Measurements from ENCODE around the gene CASP10.

CASP10 gene

DNA sequence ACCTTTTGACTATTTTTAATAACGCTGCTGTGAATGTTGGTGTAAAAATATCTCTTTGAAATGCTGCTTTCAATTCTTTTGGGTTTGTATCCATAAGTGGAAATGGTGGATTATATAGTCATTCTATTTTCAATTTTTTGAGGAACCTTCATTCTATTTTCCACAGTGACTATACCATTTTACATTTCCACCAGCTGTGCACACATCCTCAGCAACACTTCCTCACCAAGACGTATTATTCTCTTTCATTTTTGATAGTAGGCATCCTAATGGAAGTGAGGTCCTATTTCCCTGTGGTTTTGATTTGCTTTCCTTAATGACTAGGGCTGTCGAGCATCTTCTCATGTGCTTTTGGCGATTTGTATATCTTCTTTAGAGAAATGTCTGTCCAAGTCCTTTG lies 14.8 kb downstream of the CASP10 start:
- DNase-seq (ENCODE audit: low read depth), result no peak

DNA sequence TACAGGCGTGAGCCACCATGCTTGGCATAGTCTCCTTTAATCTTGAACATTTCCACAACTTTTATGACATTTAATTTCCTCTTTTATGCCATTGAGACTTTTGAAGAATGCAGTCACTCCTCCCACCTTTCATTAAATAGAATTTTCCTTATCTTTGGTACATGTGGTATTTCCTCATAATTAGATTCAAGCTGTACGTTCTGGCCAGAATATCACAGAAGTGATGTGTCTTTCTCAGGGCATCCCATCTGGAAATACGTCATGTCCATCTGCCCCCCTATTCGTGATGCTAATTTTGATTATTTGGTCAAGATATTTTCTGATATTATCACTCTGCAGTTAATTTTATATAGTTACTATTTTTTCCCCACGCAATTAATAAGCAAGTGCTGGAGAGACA lies 16.9 kb downstream of the CASP10 start:
- no peak for DNase-seq (ENCODE audit: low read depth)

DNA sequence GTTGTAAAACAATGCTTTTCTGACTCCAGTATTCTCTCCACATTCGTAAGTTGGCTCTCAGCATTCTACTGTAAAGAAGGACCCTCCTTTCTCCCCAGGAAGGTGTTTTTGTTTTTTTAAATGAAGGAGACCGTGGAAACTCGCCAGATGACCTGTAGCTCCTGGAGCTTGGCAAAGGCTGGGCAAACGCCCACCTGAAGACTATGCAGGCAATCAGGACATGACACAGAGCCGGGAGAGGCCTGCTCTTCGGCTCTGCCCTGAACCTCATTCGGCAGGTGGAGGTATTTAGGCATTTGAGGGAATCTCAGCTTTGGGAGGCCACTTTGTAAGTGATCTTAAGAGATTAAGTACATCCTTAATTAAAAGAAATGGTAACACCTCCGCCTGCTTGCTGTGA lies 17.4 kb downstream of the CASP10 start:
- no peak for DNase-seq (ENCODE audit: low read depth)

DNA sequence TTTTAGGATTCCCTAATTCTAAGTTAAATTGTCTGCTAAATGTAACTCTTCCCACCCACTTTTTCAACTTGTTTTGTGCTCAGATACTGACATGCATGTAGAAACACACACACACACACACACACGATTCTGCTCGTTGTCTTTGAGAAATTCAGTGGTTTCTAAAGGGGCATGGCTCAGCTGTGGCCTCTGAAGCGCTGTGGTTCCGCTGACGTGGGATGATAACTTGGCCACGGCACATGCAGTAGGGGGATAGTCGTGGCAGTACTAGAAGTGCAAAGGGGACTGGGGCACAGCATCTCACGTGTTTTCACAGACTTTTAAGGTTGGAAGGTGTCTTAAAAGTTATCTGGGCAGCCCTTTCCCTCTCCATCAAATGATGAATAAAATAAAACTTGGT lies 18.4 kb downstream of the CASP10 start:
- no peak for DNase-seq (ENCODE audit: low read depth)

DNA sequence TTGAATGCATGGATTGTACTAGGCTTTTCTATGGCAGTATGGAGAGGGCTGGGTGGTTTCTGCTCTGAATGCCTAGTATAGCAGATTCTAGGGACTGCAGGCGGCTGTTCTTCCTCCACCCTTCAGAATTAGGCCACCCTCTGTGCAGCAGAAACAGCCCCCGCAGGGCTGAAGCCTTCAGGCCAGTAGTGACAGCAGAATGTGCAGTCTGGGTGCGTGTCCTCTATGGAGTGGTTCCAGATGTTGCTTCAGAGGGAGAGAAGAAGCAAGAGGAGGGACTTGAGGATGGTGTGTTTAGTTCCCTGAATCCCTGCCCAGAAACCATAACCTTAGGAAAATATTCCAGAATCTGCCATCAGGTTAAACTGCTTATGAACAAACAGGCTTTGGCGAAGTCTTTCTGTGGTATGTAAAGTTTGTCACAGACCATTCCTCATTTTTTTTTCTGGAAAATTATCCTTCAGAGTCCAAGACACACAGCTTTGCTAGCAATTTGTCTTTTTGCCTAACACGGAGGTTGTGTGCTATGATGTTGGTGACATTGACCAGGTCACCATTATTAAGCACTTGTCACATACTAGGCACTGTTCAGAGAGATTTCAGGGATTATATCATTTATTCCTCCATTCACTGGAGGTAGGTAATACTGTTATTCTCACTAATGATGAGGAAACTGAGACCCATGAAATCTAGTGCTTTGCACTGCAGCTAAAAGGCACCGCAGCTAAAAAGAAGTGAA lies 21.1 kb downstream of the CASP10 start:
- no peak for DNase-seq (ENCODE audit: low read depth)

DNA sequence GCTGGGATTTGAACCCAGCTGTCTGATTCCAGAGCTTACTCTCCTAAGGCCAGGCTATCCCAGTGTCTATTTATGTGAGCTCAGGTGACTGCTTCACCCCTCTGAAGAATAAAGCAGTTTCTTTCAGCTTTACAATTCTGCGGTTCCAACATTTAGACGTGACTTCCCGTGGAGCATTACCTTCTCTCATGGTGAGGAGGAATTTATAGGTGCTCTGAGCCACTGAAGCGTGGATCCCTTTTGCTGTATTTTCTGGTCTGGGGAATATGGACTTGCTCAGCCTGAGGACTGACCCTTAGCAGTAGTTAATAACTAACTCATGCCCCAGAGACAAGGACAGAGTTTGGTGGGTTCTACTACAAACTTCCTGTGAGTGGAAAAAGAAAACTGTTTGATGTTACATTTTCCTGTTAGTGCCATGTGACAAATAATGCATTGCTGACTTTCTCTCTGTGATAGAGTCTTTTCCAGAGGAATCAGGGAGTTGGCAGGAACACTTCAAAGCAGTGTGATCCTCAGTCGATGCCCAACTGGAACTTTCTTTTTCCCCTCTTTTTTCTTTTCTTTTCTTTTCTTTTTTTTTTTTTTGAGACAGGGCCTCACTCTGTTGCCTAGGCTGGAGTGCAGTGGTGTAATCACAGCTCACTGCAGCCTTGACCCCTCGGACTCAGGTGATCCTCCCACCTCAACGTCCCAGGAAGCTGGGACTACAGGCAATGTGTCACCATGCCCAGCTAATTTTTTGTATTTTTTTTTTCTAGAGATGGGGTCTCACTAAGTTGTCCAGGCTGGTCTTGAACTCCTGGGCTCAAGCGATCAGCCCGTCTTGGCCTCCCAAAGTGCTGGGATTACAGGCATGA lies 21.9 kb downstream of the CASP10 start:
- no peak for DNase-seq (ENCODE audit: low read depth)

DNA sequence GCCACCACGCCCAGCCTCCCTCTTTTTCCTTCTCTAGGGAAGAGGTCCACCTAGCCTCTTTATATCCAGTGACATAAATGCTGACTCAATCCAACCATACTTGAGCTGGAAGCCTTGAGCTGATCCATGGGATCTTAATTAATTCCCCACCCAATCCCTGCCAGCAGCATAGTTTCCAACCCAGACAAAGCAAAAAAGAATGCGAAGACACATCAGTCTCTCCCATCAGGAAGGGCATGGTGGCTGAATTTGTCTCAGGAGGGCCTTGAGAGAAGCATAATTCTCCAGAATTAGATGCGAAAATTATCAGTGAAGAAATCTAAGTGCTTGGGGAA lies 22.5 kb downstream of the CASP10 start:
- no peak for DNase-seq (ENCODE audit: low read depth)

DNA sequence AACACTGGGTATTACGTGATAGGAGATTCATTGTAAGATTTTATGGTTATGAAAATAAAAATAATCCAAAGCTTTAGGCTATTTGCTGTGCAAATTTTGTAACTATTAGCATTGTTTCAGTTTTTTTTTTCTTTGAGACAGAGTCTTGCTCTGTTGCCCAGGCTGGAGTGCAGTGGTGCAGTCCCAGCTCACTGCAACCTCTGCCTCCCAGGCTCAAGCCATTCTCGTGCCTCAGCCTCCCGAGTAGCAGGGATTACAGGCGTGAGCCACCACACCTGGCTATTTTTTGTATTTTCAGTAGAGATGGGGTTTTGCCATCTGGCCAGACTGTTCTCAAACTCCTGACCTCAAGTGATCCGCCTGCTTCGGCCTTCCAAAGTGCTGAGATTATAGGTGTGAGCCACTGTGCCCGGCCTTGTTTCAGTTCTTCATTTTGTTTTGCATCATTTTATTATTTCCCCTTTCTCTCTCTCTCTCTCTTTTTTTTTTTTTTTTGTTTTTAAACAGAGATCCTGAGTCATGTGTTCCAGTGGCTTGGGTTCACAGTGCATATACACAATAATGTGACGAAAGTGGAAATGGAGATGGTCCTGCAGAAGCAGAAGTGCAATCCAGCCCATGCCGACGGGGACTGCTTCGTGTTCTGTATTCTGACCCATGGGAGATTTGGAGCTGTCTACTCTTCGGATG lies 25.8 kb downstream of the CASP10 start:
- no peak for DNase-seq (ENCODE audit: low read depth)

DNA sequence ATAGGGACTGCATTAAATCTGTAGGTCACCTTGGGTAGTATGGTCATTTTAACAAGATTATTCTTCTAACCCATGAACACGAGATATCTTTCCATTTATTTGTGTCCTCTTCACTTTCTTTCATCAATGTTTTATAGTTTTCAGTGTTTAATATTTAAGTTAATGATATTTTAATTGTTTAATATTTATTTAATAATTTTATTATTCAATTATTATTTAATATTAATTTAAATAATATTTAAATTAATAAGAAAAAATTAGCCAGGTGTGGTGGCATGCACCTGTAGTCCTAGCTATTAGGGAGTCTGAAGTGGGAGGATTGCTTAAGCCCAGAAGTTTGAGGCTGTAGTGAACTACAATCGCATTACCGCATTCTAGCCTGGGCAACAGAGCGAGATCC lies 33.0 kb downstream of the CASP10 start:
- no peak for DNase-seq (ENCODE audit: low read depth)

DNA sequence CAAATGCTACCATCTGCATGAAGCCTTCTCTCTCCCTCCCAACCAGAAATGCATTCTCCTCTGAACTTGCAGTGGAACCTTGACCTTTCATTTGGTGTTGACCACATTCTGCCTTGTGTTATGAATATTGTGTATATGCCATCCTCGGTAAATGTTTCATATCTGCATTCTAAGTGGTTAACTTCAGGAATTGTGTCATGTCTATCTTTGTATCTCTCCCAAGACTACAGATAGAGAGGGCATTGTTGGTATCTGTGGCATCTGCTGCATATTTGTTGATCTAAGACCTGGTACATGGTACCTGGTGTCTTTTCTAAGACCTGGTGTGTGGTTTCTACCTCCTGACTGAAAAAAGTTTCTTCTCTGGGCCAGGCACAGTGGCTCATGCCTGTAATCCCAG lies 34.0 kb downstream of the CASP10 start:
- DNase-seq (ENCODE audit: low read depth), result no peak

DNA sequence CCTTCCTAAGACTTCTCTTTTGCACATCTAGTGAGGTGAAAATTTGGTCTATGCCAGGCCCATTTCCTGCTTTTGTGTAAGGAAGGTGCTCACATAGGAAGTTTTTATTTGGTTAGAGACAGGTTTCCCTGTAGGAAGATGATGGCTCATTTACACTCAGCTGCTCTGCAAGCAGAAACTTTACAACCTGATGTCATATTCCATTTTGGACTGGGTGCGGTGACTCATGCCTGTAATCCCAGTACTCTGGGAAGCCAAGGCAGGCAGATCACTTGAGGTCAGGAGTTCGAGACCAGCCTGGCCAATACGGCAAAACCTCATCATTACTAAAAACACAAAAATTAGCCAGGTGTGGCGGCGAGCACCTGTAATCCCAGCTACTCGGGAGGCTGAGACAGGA lies 35.8 kb downstream of the CASP10 start:
- no peak for DNase-seq (ENCODE audit: low read depth)

DNA sequence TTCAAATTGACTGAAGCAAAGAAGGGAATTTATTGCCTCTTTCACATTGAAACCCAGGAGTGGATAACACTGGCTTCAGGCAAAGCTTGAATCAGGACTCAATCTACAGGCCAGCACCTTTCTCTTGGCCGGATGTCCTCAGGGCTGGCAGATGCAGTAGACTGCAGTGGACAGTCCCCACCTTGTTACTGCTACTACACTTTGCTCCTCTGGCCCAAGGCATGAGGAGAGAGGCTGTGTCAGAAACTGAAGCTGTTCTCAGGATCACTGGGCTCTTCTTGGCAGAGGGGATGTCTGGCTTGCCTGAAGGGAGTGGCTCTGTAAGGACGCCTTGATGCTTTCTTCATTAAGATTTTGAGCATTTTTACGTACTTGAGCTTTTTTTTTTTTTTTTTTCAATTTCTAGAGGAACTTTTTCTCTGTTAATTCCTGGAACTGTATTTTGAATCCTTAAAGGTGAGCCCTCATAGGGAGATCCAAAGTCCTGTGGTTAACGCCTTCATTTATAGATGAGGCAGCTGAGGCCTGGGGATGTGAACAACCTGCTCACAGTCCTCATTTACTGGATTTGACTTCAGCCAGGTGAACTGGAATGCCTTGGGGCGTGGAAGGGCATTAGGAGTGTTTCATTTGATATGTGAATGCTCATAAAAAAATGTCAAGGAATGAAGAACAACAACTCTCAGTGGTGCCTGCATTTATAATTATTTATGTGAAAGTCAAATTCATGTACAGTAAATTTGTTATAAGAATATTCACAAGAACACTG lies 36.6 kb downstream of the CASP10 start:
- no peak for DNase-seq (ENCODE audit: low read depth)

DNA sequence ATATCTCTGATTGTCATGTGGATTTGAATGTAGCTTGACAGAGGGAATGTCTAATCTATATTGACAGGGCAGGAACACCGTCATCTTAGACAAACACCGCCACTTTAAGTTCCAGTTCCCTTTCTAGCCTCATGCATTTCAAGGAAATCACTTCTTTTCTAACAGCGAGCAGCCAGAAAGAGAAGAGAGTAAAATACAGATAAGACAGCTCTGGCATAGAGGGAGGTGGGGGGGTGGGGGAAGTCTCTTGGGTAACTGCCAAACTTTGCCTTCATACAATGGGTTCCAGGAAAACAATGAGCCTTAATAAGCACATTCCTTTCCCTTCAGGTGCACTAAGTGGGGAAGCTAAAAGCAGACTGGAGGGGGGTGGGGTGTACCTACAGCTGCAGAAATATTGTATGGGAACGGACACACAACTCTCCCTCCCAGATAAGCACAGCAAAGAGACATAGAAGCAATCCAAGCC lies 37.2 kb downstream of the CASP10 start:
- DNase-seq (ENCODE audit: low read depth), result no peak

DNA sequence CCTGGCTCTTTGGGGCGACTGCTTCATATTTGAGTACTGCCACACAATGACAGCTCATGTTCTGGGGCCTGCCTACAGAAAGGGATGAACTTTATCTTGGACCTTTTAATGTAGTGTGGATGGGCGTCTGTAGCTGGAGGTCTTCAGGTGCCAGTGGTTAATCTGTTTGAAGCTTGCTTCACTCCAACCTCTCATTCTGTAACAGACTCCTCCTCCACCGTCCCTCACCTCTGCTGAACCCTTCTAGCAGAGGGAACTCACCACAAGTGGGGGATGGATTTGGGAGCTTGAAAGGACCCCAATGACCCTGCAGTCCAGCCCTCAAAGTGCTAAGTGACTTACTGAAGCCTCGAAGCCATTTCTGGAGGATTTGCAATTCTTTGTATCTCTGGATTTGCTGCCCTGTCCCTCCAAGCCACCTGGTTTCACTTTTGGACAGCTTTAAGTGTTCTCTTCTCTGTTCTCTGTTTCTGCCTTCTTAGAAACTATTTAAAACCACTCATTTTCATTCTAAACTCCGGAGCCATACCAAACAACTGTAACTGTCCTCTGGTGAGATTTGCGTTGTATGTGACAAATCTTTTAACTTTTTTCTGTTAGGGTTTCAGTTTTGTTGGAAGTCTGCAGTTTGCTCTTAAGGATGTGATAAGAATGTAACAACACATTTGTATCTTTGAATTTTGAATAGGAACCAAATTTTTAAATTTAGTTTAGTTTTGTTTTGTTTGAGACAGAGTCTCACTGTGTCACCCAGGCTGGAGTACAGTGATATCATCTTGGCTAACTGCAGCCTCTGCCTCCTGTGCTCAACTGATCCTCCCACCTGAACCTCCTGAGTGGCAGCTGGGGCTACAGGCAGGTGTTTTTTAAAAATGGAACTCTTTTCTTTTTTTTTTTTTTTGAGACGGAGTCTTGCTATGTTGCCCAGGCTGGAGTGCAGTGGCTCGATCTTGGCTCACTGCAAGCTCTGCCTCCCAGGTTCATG lies 40.4 kb downstream of the CASP10 start:
- no peak for DNase-seq (ENCODE audit: low read depth)

DNA sequence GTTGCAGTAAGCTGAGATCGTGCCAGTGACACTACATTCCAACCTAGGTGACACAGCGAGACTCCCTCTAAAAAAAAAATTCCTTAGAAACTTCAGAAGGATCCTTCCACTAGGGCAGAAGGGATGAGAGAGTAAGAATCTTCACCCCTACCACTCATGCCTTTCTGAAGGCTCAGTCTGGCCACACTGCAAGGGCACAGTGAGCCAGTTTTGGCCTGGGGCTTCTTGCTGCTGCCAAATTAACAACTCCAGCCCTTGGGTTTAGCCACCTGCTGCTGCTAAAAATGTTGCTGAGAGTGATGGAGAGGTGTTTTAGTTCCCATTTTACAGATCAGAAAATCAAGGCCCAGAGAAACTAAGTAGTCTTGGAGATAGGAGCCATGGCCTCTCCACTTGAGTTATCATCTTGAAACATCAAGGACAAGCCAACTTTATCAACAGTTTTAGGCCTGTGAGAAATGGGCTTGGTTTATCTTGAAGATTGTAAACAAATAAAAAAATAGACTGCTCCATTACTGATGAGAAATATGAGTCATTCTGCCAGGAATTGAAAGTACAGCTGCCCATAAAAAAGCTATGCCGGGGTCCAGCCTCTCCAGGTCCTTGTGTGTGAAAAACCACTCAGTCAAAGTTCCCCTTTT lies 45.5 kb downstream of the CASP10 start:
- no peak for DNase-seq (ENCODE audit: low read depth)

DNA sequence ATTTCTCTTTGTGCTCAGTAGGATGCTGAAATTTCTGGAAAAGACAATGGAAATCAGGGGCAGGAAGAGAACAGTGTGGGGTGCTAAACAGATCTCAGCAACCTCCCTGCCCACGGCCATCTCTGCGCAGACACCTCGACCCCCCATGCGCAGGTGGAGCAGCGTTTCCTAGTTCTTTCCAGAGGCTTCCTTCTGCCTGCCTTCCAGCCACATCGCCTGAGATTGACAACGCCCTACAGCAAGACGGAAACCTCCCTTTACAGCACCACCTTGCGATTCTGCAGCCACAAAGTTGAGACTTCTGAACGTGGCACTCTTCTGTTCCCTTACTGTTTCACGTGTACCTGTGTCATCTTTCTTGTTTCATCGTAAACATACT lies 46.0 kb downstream of the CASP10 start:
- no peak for DNase-seq (ENCODE audit: low read depth)

DNA sequence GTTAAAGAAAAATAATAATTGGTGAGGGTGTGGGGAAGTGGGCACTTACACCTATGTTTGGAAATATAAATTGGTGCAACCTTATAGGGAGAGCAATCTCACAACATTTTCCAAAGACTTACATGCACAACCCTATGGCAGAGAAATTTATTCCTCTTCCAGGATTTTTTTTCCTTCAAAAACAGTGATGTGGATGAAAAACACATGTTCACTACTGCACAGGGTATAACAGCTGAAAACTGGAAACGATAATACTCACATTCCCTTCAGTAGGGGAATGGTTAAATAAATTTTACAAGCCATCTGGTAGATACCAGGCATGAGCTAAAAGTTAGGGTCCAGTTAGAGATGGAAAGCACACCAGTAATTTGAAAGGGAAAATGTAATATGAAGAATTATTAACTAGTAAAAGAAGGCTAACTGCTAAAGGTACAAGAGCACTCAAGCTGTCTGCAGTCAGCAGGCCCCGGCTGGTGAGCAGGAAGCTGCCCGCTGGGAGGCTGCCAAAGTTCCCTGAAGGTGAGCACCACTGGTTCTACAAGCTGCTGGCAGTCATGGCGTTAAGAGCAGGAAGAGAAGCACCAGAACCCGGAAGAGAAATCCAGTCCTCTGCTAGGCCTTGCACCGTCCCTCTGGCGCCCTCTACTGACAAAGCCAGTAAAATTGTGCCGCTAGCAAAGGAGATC lies 49.0 kb downstream of the CASP10 start:
- peak; percentile 89 for DNase-seq (ENCODE audit: low read depth)

DNA sequence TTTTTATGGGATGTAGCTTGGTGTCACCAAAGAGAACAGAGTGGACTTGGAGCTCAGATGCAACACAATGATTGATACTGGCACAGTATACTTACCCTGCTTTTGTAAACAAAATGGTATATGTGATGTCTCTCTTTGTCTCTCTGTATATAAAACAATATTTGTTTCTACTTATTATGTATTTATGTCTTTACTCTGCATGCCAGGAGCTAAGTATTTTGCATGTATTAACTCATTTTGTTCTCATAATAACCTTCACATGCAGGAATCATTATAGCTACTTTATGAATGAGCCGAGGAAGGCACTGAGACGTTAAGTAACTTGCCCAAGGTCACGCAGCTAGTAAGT lies 49.5 kb downstream of the CASP10 start:
- DNase-seq (ENCODE audit: low read depth), result no peak

DNA sequence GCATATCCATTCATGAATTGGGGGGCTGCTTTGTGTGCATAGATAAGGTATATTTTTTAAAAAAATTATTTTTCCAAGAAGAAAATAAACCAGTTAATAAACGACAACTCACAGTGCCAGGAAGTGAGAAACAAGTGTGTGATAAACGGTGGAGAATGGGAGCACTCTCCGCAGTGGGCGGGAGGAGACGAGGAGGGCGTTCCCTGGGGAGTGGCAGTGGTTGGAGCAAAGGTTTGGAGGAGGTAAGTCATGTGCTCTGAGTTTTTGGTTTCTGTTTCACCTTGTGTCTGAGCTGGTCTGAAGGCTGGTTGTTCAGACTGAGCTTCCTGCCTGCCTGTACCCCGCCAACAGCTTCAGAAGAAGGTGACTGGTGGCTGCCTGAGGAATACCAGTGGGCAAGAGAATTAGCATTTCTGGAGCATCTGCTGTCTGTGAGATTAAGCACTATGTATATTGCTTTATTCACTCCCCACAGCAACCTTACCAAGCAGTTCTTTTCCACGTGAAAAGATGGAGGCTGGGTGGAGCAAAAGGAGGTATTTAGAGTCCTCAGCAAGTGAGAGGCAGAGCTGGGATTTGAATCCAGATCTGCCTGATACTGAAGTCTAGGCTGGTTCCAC lies 50.4 kb downstream of the CASP10 start:
- DNase-seq (ENCODE audit: low read depth), result peak; percentile 81

Measured in T follicular helper cell (primary cell).